Measurements from ENCODE around the gene IL1R1. TPM values are rescaled to one million over a fixed set of nuclear protein-coding genes. Genes with fewer than 3 reads are reported as not detected.

IL1R1 gene
- total and polyA plus RNA-seq, 11 donors: 10.9 to 49.0 (median 19.6) TPM

GRCh38 chr2:102126660-102127059, 15.9 kb upstream of the IL1R1 start:
- Histone ChIP-seq H3K27ac (no peak overlapping the region), H3K27me3 (no peaks in the 10 kb centered on the region), H3K36me3 (no peaks in the 10 kb centered on the region), H3K4me1 (peaks cover 0 to 22% (median 0%) of the 10 kb centered on the region in 12 donors), H3K4me3 (no peak overlapping the region), H3K9me3 (peaks cover 0 to 4% (median 0%) of the 10 kb centered on the region in 12 donors)
- WGBS, 4 donors: 93 to 100% (median 98%) methylated on average over 2 of the region's 2 CpGs
- no peak for ATAC-seq
- no peak for DNase-seq
- no peak for TF ChIP-seq POLR2A (IDR thresholded peaks at IDR 0.05)
- TF ChIP-seq CTCF (IDR thresholded peaks at IDR 0.05): no peak
- intact Hi-C loops (cut with DNase I): loop anchor here in 1 of 10 donors (5.0 kb wide), 1 partner anchor 44 kb away; no protein-coding TSS in a partner anchor

GRCh38 chr2:102129082-102129481, 13.5 kb upstream of the IL1R1 start:
- Histone ChIP-seq H3K9me3 (peaks cover 0 to 11% (median 0%) of the 10 kb centered on the region in 12 donors), H3K27me3 (no peaks in the 10 kb centered on the region), H3K36me3 (no peaks in the 10 kb centered on the region), H3K27ac (peak overlapping the region in 1 of 12 donors; percentile 57), H3K4me3 (no peak overlapping the region), H3K4me1 (peaks cover 0 to 20% (median 0%) of the 10 kb centered on the region in 12 donors)
- 96 to 99% (median 98%) methylated on average over 1 of the region's 1 CpG for WGBS, 4 donors
- TF ChIP-seq POLR2A (IDR thresholded peaks at IDR 0.05) (no peak), CTCF (IDR thresholded peaks at IDR 0.05) (no peak)
- no peak for DNase-seq
- intact Hi-C loops (cut with DNase I): loop anchor here in 1 of 10 donors (5.0 kb wide), 1 partner anchor 47 kb away; no protein-coding TSS in a partner anchor
- ATAC-seq: no peak

GRCh38 chr2:102129951-102130646, 12.4 kb upstream of the IL1R1 start:
- H3K27ac ChIP-seq: no peak overlapping the region
- no peak overlapping the region for H3K4me3 ChIP-seq
- peaks cover 0 to 11% (median 0%) of the 10 kb centered on the region in 12 donors for H3K9me3 ChIP-seq
- no peaks in the 10 kb centered on the region for H3K36me3 ChIP-seq
- no peak for ATAC-seq
- intact Hi-C loops (cut with DNase I): loop anchor here in 1 of 10 donors (5.0 kb wide), 1 partner anchor 48 kb away; no protein-coding TSS in a partner anchor
- 86 to 90% (median 88%) methylated on average over 5 of the region's 5 CpGs for WGBS, 4 donors
- H3K4me1 ChIP-seq: peaks cover 0 to 20% (median 0%) of the 10 kb centered on the region in 12 donors
- TF ChIP-seq POLR2A (IDR thresholded peaks at IDR 0.05) (no peak), CTCF (IDR thresholded peaks at IDR 0.05) (no peak)
- DNase-seq: no peak
- H3K27me3 ChIP-seq: no peaks in the 10 kb centered on the region

- DNase-seq: no peak
- Histone ChIP-seq H3K27ac (no peak overlapping the region), H3K36me3 (no peaks in the 10 kb centered on the region), H3K4me3 (no peak overlapping the region), H3K9me3 (peaks cover 0 to 11% (median 0%) of the 10 kb centered on the region in 12 donors), H3K27me3 (no peaks in the 10 kb centered on the region), H3K4me1 (peaks cover 0 to 20% (median 0%) of the 10 kb centered on the region in 12 donors)
- no peak for TF ChIP-seq CTCF (IDR thresholded peaks at IDR 0.05)
- no peak for TF ChIP-seq POLR2A (IDR thresholded peaks at IDR 0.05)
- no peak for ATAC-seq
- intact Hi-C loops (cut with DNase I): no loop called here
Measured at GRCh38 chr2:102130647-102130991, 11.9 kb upstream of the IL1R1 start.
